Hematopoietic multipotent progenitor cell treated with erythropoietin and hydrocortisone succinate and interleukin-3 and kit ligand, for 17 days (in vitro differentiated cells): ENCODE measurements around the gene GALNTL6.
"Not testable (repeated sequence)": the region's sequence is repeated elsewhere in the genome, so short reads cannot be mapped to it uniquely, and the experiment has no call there.

ENCODE experiments used
- DNase-seq: peaks from one replicate; pipeline ENCODE4 v3.0.0-alpha.2; 2015; ENCODE audit warnings: low spot score

The GALNTL6 gene

DNA sequence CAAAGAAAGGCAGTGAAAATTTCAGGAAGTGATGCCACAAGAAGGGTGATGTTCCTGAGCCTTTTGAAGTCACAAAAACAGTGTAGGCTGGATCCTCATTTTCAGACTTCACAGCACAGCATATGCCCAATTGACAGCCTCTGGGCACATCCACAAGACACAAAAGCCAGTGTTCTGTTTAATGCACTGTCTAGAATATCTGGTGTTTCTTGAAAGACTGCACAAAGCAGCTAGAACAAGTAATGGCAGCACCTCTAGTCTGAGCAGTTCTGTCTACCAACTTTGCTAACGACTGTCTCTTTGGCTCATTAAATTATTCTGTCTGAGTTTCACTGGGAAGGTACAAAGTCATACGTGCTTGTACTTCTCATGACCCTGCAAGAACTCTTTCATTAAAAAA lies 938.3 kb downstream of the GALNTL6 start:
- no peak for DNase-seq

DNA sequence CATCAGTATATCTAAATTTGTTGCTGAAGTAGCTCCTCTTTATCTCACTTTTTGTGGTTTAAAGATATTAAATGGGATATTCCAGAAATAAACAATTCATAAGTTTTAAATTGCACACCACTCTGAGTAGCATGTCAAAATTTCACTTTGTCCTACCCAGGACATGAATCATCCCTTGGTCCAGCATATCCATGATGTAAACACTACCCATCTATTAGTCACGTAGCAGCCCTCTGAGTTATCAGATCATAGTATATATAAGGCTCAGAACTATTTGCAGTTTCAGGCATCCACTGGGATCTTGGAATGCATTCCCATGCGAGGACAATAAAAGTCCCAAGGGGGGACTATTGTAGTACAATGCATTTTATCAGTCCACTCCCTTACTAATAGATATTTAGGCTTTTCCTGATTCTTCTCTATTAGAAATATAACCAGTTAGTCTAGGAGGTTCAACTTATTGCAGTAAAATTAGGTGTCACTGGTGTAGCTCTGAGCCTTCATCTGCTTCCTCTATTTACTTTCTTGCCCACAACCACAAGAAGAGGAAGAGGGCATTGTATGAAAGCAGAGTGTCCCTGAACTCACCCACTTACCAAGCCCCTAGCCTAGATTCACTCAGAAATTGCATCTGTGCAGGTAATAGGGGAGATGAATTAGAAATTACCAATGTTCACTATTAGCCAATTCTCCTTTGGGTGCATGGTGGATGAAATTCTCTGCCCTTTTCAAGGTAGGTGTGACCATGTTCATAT lies 945.6 kb downstream of the GALNTL6 start:
- DNase-seq: no peak

- DNase-seq: no peak
Measured at GRCh38 chr4:172760512-172760911, 947.3 kb downstream of the GALNTL6 start.

DNA sequence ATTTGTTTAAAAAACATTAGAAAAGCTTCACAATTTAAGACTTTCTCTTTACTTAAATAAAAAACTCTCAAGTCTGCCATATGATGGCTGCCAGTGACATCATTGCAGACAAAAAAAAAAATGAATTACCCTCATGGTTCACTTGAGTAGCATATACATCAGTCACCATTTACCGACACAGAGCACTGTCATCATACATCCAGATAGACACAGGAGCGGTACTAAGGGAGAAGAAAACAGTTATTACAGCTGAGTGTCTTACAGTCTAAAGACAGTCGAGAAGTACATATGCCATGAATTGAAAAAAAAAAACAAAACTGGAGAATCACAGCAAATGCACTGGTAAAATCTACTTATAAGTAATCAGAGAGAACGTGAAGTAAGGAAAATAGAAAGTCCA lies 949.7 kb downstream of the GALNTL6 start:
- DNase-seq: no peak

DNA sequence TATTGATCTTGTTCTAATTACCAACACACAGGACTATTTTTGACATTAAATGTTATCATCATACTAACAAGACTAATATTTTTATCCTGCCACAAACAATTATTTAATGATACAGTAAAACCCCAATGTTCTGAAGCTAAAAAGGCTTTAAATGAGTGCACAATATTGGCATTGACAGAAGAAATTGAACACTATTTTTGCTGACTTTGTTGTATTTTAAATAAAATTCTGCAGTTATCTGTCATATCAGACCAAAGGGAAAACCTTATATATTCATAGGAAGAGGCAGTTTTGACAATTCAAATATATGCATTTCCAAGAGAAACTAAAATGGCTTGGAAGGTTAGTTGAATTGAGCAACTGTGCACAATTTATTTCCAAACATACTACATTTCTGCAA lies 957.6 kb downstream of the GALNTL6 start:
- DNase-seq: no peak

- no peak for DNase-seq
Measured at GRCh38 chr4:172772781-172773180, 959.6 kb downstream of the GALNTL6 start.

GRCh38 chr4:172776203-172776861 lies 963.1 kb downstream of the GALNTL6 start:
- DNase-seq: no peak

- no peak for DNase-seq
Measured at GRCh38 chr4:172777729-172778431, 964.7 kb downstream of the GALNTL6 start.

DNA sequence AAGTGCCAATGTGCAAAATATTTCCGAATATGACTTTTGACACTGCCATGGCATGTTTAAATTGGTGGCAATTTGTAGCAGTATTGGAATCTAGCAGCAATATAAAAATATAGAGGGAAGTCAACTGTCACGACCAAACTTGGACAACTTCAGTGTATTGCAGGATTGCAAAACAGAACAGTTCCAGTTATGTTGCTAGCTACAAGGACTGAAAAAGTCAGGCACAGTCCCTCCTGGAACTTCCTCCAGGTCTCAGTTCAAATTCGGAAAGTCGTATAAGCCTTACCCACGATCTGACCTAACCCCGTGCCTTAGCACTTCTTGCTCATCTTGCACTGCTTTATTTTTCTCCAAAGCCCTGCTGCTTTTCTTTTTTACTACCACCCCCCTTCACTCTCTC lies 965.4 kb downstream of the GALNTL6 start:
- no peak for DNase-seq

DNA sequence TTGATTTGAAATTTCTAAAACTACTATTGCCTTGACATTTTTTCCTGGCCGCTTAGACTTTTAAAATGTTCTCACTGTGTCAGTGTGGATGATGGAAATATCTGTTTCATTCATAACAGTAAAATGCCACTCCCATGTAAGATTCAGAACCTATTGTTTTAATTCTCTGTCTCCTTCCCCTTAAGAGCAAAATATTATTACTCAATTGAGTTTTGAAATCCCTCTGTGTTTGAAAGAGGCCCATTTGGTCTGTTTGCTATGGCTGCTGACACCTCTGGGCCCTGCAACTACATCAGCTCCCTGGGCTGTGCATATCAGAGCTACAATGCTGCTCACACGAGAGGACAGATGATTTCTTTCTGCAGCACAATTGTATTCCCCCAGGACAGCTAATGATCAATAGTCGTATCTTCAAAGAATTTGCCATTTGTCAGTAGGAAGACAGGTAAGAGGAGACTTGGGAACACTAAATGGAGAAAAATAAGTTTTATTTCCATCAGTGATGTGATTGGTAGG lies 967.4 kb downstream of the GALNTL6 start:
- no peak for DNase-seq

DNA sequence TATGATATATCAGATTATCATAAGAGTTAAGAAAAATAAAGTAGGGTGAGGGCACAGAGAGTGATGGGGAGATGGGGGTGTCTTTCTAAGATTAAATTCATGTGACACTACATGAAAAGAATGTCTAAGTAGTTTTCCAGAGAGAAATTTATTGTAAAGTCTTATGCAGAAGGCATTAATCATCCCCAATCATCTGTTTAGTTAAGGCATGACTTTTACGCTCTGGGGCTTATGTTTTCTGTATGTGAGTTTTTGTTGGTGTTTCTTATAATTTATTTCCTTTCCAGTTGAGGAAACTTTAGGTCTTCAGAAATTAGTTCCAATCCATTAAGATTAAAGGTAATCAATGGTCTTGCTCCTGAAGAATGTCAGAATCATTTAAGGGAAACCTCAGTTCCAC lies 972.4 kb downstream of the GALNTL6 start:
- DNase-seq: no peak

GRCh38 chr4:172786039-172786792 lies 973.0 kb downstream of the GALNTL6 start:
- no peak for DNase-seq

GRCh38 chr4:172787111-172787510 lies 973.9 kb downstream of the GALNTL6 start:
- no peak for DNase-seq

DNA sequence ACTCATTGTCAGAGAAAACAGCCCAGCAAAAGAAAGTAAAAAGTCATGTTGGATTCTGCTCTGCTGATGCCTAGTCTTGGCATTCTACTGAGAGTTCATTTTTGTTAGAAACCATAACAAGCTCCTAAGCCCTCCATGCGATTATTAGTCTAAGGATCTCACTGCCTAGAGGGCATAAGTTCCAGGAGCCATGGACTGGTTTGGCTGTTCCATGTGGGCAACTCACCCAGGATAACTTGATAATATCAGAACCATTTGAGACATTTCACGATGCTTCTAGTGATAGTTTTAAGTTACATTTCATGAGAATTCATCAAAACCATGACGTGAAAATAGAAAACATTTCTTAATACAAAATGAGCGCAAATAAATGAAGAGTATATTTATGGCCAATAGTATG lies 978.6 kb downstream of the GALNTL6 start:
- no peak for DNase-seq

DNA sequence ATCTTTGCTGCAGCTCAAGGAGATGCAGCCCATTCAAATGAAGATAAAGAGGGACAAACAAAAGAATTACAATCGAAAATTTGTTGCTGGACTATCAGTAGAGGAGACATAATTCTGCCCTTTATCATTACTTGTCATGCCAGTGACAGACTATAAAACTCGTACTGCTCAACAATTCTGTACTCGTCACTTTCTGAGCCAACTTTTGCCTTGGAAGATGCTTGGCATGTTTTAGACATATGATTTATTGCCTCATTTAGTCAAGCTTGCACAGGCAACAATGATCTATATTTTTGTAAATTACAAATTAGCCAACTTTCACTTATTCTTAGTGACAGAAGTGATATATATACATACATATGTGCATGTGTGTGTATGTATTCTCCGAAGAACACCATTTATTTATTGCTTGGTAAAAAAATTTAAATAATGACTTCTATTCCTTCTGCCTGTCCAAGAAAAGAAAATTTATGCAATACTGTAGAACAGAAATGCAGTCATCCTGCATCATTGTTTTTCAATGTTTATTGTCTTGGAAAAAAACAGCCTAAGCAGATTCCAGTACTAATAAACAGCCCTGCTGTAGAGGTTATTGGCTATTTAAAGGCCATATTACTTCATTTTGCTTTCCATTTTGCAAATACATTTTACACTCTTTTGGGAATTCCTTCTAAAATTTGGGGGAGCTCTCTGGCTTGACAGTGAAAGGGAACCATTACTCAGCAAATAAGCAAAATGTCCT lies 980.5 kb downstream of the GALNTL6 start:
- DNase-seq: no peak

DNA sequence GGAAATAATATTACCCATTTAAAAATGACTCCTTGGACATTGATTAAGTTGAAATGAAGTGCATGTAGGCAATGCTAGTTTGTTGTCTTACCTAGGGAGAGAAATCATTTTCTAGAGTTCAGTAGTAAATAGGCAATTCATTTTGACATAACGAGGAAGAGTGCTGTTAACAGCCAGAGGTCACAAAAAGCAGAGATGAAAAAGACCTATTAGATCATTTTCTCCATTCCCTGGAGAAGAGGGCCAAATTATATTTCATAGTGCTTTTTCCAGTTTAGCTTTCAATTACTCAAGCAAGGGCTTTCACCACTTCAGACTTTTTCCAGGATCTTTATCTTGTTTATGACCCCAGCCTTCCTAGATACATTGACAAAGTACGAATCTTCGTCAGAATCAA lies 981.1 kb downstream of the GALNTL6 start:
- DNase-seq: no peak

DNA sequence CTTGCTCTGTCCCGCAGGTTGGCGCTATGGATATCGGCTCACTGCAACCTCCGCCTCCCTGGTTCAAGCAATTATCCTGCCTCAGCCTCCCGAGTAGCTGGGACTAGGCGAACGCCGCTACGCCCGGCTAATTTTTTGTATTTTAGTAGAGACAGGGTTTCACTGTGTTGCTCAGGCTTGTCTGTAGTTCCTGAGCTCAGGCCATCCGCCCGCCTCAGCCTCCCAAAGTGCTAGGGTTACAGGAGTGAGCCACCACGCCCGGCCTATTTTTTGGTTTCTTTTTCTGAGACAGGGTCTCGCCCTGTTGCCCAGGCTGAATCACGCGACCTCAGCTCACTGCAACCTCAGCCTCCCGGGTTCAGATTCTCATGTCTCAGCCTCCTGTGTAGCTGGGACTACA lies 984.1 kb downstream of the GALNTL6 start:
- DNase-seq: not testable (repeated sequence)

- DNase-seq: no peak
Measured at GRCh38 chr4:172802032-172802431, 988.8 kb downstream of the GALNTL6 start.

DNA sequence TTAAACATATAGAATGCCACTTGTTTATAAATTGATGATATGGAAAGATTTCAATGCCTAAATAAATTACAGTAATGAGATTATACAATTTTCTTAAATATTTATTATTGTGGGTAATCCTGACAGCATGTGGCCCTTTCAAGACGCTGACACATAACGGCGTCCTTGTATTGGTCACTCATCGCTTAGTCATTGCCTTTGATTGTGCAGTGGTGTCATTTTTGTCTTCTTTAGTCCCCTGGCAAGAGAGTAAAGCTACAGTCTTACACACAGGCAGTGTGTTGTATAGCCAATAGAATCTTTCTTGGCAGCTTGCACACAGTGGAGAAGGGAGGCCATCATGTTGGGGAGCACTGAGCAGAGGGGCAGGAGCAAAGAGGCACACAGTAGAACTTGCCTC lies 993.6 kb downstream of the GALNTL6 start:
- no peak for DNase-seq

DNA sequence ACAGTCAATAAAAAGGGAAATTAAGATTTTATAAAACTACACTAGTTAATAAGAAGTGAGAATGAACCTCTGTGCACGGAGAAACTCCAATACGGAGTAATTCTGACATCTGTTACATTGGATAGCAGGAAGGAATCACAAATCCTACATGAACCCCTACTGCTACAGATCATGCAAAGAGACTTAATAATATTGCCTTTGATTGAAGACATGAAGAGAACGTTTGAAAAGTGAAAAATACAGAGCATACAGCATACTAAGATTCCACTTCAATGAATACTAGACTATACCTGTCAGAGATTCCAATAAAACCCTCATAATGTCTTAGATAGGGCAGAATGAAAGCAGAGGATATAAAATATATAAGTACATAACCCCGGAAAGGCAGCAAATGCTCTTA lies 995.0 kb downstream of the GALNTL6 start:
- no peak for DNase-seq

- no peak for DNase-seq
Measured at GRCh38 chr4:172809319-172809718, 996.1 kb downstream of the GALNTL6 start.
